ENCODE measurements around the gene GIMAP4. TPM values are rescaled to one million over a fixed set of nuclear protein-coding genes. Genes with fewer than 3 reads are reported as not detected.

The GIMAP4 gene
- total RNA-seq, 2 experiments from 2014 or later: not detected

DNA sequence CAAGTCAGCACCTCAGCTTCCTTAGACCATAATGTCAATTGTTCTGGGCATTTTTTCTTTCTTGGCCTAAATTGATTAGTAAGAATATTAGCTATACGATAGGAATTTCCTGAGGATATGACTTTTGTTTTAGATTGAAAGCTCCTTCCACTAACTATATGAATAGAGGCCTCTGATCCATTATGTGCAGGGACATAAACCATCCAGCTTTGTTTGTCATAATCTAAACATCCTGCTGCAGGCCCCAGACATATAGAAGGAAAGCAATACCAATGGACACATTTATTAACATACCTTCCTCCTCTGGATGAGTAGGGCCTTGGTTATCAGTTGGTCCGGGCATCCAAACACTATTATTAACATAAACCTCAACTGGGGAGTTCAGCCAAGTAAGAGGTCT is 4.3 kb upstream of the GIMAP4 start:
- no peak overlapping the region for H2AFZ ChIP-seq (ENCODE audit: low read length)
- no TSS peak for BruUV-seq (replicated peaks)
- H4K20me1 ChIP-seq (ENCODE audit: insufficient read depth, low read length): no peaks in the 10 kb centered on the region
- no peaks in the 10 kb centered on the region for H3K9me2 ChIP-seq (ENCODE audit: insufficient read depth, low read length)
- intact Hi-C loops (cut with micrococcal nuclease; ENCODE audit: unreplicated experiment): loop anchor here (5.0 kb wide), 1 partner anchor 116 kb away; no protein-coding TSS in a partner anchor
- H3K4me3 ChIP-seq (ENCODE audit: low read depth, low read length, poor library complexity, severe bottlenecking): no peak overlapping the region
- no peak overlapping the region for H3K27ac ChIP-seq (ENCODE audit: low read depth, low read length, poor library complexity, severe bottlenecking)
- ChIA-PET CTCF (ENCODE audit: unreplicated experiment) (no interaction called here), POLR2A (no interaction called here)
- H3K9me3 ChIP-seq (ENCODE audit: low read length): 0 out of 2 replicates have a peak, but pooled peaks cover 11% of the 10 kb centered on the region
- no peak overlapping the region for H3K4me2 ChIP-seq (ENCODE audit: low read length)
- TF ChIP-seq, protein P1, sequence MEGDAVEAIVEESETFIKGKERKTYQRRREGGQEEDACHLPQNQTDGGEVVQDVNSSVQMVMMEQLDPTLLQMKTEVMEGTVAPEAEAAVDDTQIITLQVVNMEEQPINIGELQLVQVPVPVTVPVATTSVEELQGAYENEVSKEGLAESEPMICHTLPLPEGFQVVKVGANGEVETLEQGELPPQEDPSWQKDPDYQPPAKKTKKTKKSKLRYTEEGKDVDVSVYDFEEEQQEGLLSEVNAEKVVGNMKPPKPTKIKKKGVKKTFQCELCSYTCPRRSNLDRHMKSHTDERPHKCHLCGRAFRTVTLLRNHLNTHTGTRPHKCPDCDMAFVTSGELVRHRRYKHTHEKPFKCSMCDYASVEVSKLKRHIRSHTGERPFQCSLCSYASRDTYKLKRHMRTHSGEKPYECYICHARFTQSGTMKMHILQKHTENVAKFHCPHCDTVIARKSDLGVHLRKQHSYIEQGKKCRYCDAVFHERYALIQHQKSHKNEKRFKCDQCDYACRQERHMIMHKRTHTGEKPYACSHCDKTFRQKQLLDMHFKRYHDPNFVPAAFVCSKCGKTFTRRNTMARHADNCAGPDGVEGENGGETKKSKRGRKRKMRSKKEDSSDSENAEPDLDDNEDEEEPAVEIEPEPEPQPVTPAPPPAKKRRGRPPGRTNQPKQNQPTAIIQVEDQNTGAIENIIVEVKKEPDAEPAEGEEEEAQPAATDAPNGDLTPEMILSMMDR (conservative IDR thresholded peaks at IDR 0.05; ENCODE audit: low read length): no peak
- no peak for TF ChIP-seq EZH2phosphoT487 (IDR thresholded peaks at IDR 0.05; ENCODE audit: borderline replicate concordance, low read depth, low read length)
- no peak for DNase-seq (ENCODE audit: low spot score)
- no peaks in the 10 kb centered on the region for H3K36me3 ChIP-seq (ENCODE audit: insufficient read depth, low read length)
- no peaks in the 10 kb centered on the region for H3K4me1 ChIP-seq (ENCODE audit: insufficient read depth, low read length, poor library complexity, severe bottlenecking)
- no peaks in the 10 kb centered on the region for H3K79me2 ChIP-seq (ENCODE audit: insufficient read depth, low read depth, low read length)

DNA sequence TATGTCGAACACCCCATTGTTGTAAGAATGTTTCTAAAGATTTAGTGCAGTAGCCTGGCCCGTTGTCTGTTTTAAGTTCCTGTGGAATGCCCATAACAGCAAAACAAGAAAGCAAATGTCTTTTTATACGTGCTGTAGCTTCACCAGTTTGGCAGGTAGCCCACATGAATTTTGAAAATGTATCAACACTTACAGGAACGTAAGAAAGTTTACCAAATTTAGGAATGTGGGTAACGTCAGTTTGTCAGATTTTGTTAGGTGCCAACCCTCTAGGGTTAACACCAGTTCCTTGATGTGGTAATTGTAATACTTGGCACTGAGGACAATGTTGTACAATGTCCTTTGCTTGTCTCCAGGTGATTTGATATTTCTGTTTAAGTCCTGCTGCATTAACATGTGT is 3.2 kb upstream of the GIMAP4 start:
- no peak for DNase-seq (ENCODE audit: low spot score)
- Histone ChIP-seq H3K79me2 (ENCODE audit: insufficient read depth, low read depth, low read length) (no peaks in the 10 kb centered on the region), H3K9me2 (ENCODE audit: insufficient read depth, low read length) (no peaks in the 10 kb centered on the region), H3K4me1 (ENCODE audit: insufficient read depth, low read length, poor library complexity, severe bottlenecking) (no peaks in the 10 kb centered on the region), H3K4me3 (ENCODE audit: low read depth, low read length, poor library complexity, severe bottlenecking) (no peak overlapping the region), H3K4me2 (ENCODE audit: low read length) (no peak overlapping the region), H4K20me1 (ENCODE audit: insufficient read depth, low read length) (no peaks in the 10 kb centered on the region), H3K36me3 (ENCODE audit: insufficient read depth, low read length) (no peaks in the 10 kb centered on the region), H3K27ac (ENCODE audit: low read depth, low read length, poor library complexity, severe bottlenecking) (no peak overlapping the region), H2AFZ (ENCODE audit: low read length) (no peak overlapping the region), H3K9me3 (ENCODE audit: low read length) (0 out of 2 replicates have a peak, but pooled peaks cover 11% of the 10 kb centered on the region)
- ChIA-PET CTCF (ENCODE audit: unreplicated experiment) (no interaction called here), POLR2A (no interaction called here)
- no TSS peak for BruUV-seq (replicated peaks)
- TF ChIP-seq, protein P1 (conservative IDR thresholded peaks at IDR 0.05; ENCODE audit: low read length): no peak
- no peak for TF ChIP-seq EZH2phosphoT487 (IDR thresholded peaks at IDR 0.05; ENCODE audit: borderline replicate concordance, low read depth, low read length)
- intact Hi-C loops (cut with micrococcal nuclease; ENCODE audit: unreplicated experiment): loop anchor here (5.0 kb wide), 1 partner anchor 117 kb away; no protein-coding TSS in a partner anchor

DNA sequence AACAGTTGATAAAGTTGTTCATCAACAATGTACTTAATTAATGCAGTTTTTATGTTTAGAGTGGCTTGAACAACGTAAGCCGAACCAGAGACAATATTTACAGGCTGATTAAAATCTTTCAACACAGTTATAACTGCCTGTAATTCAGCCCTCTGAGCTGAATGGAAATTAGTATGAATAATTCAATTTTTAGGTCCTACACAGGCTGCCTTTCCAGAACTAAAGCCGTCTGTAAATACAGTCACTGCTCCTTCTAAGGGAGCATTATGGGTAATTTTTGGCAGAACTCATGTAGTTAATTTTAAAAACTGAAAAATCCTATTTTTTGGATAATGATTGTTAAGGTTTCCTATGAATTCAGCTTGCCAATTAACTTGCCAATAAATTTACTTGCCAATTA is 2.6 kb upstream of the GIMAP4 start:
- Histone ChIP-seq H2AFZ (ENCODE audit: low read length) (no peak overlapping the region), H3K79me2 (ENCODE audit: insufficient read depth, low read depth, low read length) (no peaks in the 10 kb centered on the region), H3K4me2 (ENCODE audit: low read length) (no peak overlapping the region), H3K9me3 (ENCODE audit: low read length) (0 out of 2 replicates have a peak, but pooled peaks cover 9% of the 10 kb centered on the region), H3K4me1 (ENCODE audit: insufficient read depth, low read length, poor library complexity, severe bottlenecking) (no peaks in the 10 kb centered on the region), H3K36me3 (ENCODE audit: insufficient read depth, low read length) (no peaks in the 10 kb centered on the region), H3K27ac (ENCODE audit: low read depth, low read length, poor library complexity, severe bottlenecking) (no peak overlapping the region), H4K20me1 (ENCODE audit: insufficient read depth, low read length) (no peaks in the 10 kb centered on the region), H3K4me3 (ENCODE audit: low read depth, low read length, poor library complexity, severe bottlenecking) (no peak overlapping the region), H3K9me2 (ENCODE audit: insufficient read depth, low read length) (no peaks in the 10 kb centered on the region)
- no peak for DNase-seq (ENCODE audit: low spot score)
- TF ChIP-seq EZH2phosphoT487 (IDR thresholded peaks at IDR 0.05; ENCODE audit: borderline replicate concordance, low read depth, low read length): no peak
- TF ChIP-seq, protein P1 (conservative IDR thresholded peaks at IDR 0.05; ENCODE audit: low read length): no peak
- POLR2A ChIA-PET: no interaction called here
- no TSS peak for BruUV-seq (replicated peaks)
- CTCF ChIA-PET (ENCODE audit: unreplicated experiment): no interaction called here
- intact Hi-C loops (cut with micrococcal nuclease; ENCODE audit: unreplicated experiment): loop anchor here (5.0 kb wide), 1 partner anchor 117 kb away; no protein-coding TSS in a partner anchor
